NCI-H524 treated with DMSO at 0.1 percent for 48 hours (cell line): ENCODE data around the gene MAP4K2.
"Not testable (repeated sequence)": the region's sequence is repeated elsewhere in the genome, so short reads cannot be mapped to it uniquely, and the experiment has no call there.

ENCODE experiments used
- DNase-seq: peaks from one replicate; lab custom pipeline; 2025; lab: John Stamatoyannopoulos, UW

MAP4K2 gene

GRCh38 chr11:64803158-64803845 lies at the start of gene MAP4K2:
TSS of gene MAP4K2 (minus strand) at chr11:64803214. CDS start at chr11:64803149, 65 bp downstream.
- no peak for DNase-seq

GRCh38 chr11:64851831-64852351 lies 48.9 kb upstream of the MAP4K2 start:
- DNase-seq: no peak

GRCh38 chr11:64850979-64851567 lies 48.1 kb upstream of the MAP4K2 start:
- DNase-seq: no peak

DNA sequence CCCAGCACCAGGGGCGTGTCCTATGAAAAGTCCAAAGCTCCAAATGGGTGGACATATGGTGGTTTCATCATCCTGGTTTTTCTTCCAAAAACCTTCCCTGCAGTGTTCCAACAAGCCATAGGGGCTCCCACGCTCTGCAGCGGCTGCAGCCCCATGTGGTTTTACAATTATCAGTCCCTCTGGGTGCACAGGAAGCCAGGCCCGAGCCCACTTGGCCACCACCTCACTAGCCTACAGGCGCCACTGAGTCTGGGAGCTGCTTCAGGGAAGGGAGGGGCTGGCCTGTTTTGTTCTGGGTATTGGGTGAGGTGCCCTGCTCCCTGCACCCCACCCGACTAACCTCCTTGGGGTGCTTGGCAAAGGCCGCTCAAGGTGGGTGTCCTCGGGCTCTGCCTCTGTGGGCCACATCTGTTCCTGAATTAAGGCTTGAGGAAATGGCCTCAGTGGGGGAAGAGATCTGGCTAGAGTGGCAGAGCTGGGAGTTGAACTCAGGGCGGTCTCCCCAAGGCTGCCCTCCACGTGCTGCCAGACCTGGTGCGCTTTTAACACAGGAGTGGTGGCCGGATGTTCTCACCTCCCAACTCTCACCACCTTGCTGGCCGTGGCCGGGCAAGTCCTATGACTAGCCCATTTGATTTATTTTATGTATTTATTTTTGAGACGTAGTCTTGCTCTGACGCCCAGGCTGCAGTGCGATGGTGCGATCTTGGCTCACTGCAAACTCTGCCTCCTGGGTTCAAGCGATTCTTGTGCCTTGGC lies 46.8 kb upstream of the MAP4K2 start:
- DNase-seq: no peak

- no peak for DNase-seq
Observed at GRCh38 chr11:64848826-64849597, 46.0 kb upstream of the MAP4K2 start.

DNA sequence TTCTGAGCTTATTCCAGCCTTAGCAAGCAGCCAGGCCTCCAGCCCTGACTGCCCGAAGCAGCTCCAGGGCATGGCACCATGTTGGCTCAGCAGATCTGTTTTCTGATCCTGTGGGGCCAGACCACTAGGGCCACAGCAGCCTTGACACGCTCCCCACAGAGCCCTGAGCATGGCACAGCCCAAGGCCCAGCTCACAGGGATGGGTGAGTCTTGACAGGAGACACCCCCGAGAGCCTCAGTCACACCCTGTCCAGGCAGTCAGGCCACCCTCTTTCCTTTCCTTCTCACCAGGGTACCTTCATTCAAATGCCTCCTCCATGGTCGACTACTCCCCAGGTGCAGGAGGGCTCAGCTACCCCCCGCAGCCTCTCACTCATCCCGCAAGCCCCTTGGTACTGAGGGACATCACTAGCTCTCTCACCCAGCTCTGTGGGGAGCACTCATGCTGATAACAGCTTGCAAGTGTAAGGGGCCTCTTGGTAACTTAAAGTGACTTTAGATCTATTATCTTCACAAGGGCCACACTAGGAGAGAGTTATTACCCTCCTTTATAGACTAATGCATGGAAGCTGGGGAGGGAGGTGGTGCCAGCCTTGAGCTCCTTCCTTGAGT lies 45.3 kb upstream of the MAP4K2 start:
- no peak for DNase-seq

DNA sequence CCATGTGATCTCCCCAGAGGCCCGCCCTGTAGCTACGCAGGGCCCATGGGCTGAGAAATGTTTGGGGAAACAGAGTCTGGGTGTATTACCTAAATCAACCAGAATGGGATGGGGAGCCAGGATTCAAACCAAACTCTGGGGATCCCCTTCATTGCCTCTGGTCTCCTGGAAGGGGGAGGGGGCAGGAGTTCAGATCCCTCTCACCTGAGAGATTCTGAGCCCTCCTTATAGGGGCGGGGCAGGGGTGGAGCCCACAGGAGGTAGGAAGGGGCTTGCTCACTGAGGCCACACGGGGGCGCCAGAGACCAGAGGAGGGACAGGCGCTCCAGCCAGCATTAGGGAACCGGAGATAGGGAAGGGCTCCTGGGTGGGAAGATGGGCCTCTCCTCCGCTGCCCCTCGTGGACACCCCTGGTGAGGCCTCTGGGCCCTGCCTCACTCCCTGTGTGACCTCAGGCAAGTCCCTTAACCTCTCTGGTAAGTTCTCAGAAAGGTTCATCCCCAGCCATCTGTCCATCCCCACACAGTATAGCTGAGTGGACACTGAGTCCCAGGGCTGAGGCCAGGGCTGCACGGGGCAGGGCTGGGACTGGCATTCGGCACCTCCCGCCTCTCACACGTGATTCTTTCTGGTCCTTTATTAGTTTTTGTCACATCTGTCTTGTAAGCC lies 44.1 kb upstream of the MAP4K2 start:
- DNase-seq: peak; percentile 53

DNA sequence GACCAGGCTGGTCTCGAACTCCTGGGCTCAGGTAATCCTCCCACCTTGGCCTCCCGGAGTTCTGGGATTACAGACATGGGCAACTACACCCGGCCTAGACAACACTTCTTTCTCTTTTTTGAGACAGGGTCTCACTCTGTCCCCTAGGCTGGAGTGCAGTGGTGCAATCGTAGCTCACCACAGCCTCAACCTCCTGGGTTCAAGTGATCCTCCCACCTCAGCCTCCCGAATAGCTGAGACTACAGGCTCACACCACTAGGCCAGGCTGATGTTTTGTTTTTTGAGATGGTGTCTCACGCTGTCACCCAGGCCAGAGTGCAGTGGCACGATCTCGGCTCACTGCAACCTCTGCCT lies 42.7 kb upstream of the MAP4K2 start:
- DNase-seq: not testable (repeated sequence)

- DNase-seq: no peak
Observed at GRCh38 chr11:64845129-64845775, 42.2 kb upstream of the MAP4K2 start.

- no peak for DNase-seq
Observed at GRCh38 chr11:64844330-64845128, 41.5 kb upstream of the MAP4K2 start, which contains the start of gene CDC42BPG. TSS of gene CDC42BPG (minus strand) at chr11:64844653. CDS start at chr11:64844569, 84 bp downstream.

DNA sequence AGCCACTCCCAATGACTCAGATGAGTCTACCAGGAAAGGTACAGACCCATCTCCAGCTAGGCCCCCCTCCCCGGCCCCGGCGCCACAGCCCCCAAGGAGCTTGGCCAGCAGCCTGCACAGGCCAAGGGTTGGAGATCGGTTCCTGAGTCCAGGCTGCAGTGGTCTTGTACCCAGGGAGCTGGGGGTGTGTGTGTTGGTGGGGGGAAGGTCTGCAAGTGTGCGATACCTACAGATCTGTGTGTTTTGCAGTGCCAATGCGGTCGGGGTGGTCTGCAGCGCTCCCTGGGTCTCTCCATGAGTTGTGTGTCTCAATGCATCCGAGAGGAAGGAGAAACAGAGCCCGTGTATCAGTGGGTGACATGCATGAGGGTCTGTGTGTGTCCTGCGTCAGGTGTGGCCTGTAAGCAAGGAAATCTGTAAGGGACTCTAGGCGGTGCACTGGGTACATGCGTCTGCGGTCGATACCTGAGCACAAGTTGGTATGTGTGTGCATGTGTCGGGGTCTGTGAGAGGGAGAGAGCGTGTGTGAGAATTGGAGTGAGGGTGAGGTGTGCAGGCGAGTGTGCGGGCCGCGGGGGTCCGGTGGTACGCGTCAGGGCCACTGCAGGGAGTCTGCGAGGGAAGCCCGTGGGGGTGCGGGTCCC lies 40.8 kb upstream of the MAP4K2 start:
- no peak for DNase-seq

GRCh38 chr11:64842851-64843685 lies 40.1 kb upstream of the MAP4K2 start:
- DNase-seq: no peak

- no peak for DNase-seq
Observed at GRCh38 chr11:64842366-64842759, 39.3 kb upstream of the MAP4K2 start.

GRCh38 chr11:64841592-64842365 lies 38.8 kb upstream of the MAP4K2 start:
- DNase-seq: no peak

DNA sequence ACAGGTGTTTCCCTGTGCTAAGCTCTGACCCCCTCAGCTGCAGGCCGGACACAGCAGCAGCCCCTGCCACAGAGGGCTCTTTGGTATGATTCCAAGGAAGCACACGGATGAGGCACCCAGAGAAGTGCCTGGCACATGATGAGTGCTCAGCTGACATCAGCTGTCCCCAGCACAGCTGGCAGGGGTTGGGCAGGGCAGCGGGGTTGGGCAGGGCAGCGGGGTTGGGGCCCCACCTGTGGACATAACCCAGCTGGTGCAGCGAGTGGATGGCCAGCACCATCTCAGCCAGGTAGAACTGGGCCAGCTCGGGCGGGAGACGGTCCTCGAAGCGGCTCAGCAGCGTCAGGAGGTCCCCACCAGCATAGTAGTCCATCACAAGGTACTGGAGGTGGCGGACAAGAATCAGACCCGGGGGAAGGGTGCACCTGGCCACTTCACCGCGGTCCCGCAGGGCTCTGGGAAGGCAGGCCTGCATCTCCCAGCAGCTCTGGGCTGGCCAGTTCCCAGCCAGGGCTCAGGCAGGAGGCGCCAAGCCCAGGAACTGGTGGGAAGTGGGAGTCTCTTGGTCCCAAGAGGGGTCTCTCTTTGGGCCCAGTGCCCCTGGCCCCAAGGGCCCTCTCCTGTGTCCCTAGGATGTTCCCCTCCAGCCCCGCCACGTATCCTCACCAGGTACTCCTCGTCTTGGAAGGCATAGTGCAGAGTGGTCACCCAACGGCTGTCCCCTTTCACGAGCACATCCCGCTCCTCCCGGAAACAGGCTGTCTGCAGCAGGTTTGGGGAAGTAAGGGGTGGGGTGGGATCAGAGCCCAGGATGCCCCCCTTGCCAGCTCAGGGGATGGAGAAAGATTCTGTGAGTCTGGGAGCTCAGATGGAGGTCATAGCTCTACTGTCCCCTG lies 37.1 kb upstream of the MAP4K2 start:
- no peak for DNase-seq

DNA sequence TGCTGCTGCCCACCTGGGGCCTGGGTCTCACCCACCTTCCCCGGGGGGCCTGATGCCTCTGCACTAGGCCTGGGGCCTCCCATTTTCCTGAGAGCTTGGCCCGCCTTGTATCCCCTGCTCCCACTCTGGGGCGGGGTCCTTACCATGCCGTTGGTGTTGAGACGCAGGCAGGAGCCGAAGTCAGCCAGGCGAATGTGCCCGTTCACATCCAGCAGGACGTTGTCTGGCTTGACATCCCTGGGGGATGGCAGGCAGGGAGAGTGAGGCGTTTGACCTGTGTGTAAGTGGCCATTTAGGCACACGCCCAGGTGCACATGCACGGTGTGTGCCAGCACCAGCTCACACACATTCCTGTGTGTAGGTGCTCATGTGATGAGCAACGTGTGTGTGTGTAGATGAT lies 36.3 kb upstream of the MAP4K2 start:
- DNase-seq: no peak
